GM19099 (cell line): ENCODE measurements around the gene TMEM125.

Experiments
- POLR2A ChIP-seq: IDR thresholded peaks from 3 replicates; pipeline ENCODE4 v1.6.1; 2011; ENCODE audit warnings: low read depth; ENCODE audit not compliant: insufficient read length; ENCODE audit errors: extremely low read depth

The TMEM125 gene

GRCh38 chr1:43239484-43239883, 30.3 kb upstream of the TMEM125 start:
- TF ChIP-seq POLR2A = peak; percentile 30

- no peak for TF ChIP-seq POLR2A
Observed at GRCh38 chr1:43241413-43241836, 28.4 kb upstream of the TMEM125 start.

- no peak for TF ChIP-seq POLR2A
Observed at GRCh38 chr1:43243299-43243698, 26.5 kb upstream of the TMEM125 start.

GRCh38 chr1:43246466-43247213, 23.1 kb upstream of the TMEM125 start:
- TF ChIP-seq POLR2A = no peak

GRCh38 chr1:43247256-43247921, 22.4 kb upstream of the TMEM125 start:
- no peak for TF ChIP-seq POLR2A

GRCh38 chr1:43250351-43250761, 19.4 kb upstream of the TMEM125 start:
- TF ChIP-seq POLR2A = no peak

GRCh38 chr1:43251024-43251423, 18.8 kb upstream of the TMEM125 start:
- no peak for TF ChIP-seq POLR2A

GRCh38 chr1:43252225-43252624, 17.6 kb upstream of the TMEM125 start:
- no peak for TF ChIP-seq POLR2A

GRCh38 chr1:43253173-43253572, 16.6 kb upstream of the TMEM125 start:
- no peak for TF ChIP-seq POLR2A

GRCh38 chr1:43253876-43254275, 15.9 kb upstream of the TMEM125 start:
- TF ChIP-seq POLR2A = no peak

- TF ChIP-seq POLR2A = no peak
Observed at GRCh38 chr1:43255438-43256210, 14.2 kb upstream of the TMEM125 start.

GRCh38 chr1:43256675-43257570, 12.9 kb upstream of the TMEM125 start:
- TF ChIP-seq POLR2A = no peak

GRCh38 chr1:43258370-43258769, 11.4 kb upstream of the TMEM125 start:
- no peak for TF ChIP-seq POLR2A

- TF ChIP-seq POLR2A = no peak
Observed at GRCh38 chr1:43265431-43265830, 4.4 kb upstream of the TMEM125 start.

- no peak for TF ChIP-seq POLR2A
Observed at GRCh38 chr1:43266881-43267280, 2.9 kb upstream of the TMEM125 start.

- no peak for TF ChIP-seq POLR2A
Observed at GRCh38 chr1:43267291-43267805, 2.4 kb upstream of the TMEM125 start.
